DMS 273 (cell line): ENCODE results near the gene ATF4.
A peak's percentile ranks its signal among the peaks of the same experiment; 100 is the strongest.
"Not testable (repeated sequence)": the region's sequence is repeated elsewhere in the genome, so short reads cannot be mapped to it uniquely, and the experiment has no call there.

Experiments used
- DNase-seq: peaks from one replicate; lab custom pipeline; 2025; ENCODE audit not compliant: unreplicated experiment; lab: John Stamatoyannopoulos, UW

Gene ATF4

GRCh38 chr22:39489094-39490068, 31.0 kb upstream of the ATF4 start:
- peak; percentile 23 for DNase-seq

- peak; percentile 89 for DNase-seq
Measured at GRCh38 chr22:39490135-39490798, 30.1 kb upstream of the ATF4 start.

GRCh38 chr22:39490966-39491680, 29.2 kb upstream of the ATF4 start:
- no peak for DNase-seq

GRCh38 chr22:39491696-39492095, 28.7 kb upstream of the ATF4 start:
- no peak for DNase-seq

- DNase-seq: no peak
Measured at GRCh38 chr22:39492186-39492585, 28.2 kb upstream of the ATF4 start.

- no peak for DNase-seq
Measured at GRCh38 chr22:39493759-39494158, 26.6 kb upstream of the ATF4 start.

- no peak for DNase-seq
Measured at GRCh38 chr22:39494471-39495120, 25.8 kb upstream of the ATF4 start.

GRCh38 chr22:39496131-39496838, 24.1 kb upstream of the ATF4 start:
- peak; percentile 79 for DNase-seq

GRCh38 chr22:39497429-39497828, 22.9 kb upstream of the ATF4 start:
- DNase-seq: no peak

GRCh38 chr22:39498368-39498767, 22.0 kb upstream of the ATF4 start:
- DNase-seq: no peak

- DNase-seq: no peak
Measured at GRCh38 chr22:39498802-39499201, 21.6 kb upstream of the ATF4 start.

GRCh38 chr22:39500101-39500500, 20.3 kb upstream of the ATF4 start:
- DNase-seq: no peak

- no peak for DNase-seq
Measured at GRCh38 chr22:39501644-39502108, 18.7 kb upstream of the ATF4 start.

- peak; percentile 96 for DNase-seq
Measured at GRCh38 chr22:39502109-39502788, 18.1 kb upstream of the ATF4 start, which contains the start of gene MIEF1. Gene MIEF1, plus strand, starts transcription at chr22:39502290. Its CDS starts 9,005 bp downstream, at chr22:39511295.

GRCh38 chr22:39502789-39503409, 17.5 kb upstream of the ATF4 start:
- no peak for DNase-seq

GRCh38 chr22:39503630-39504029, 16.7 kb upstream of the ATF4 start:
- no peak for DNase-seq

- no peak for DNase-seq
Measured at GRCh38 chr22:39504071-39504470, 16.3 kb upstream of the ATF4 start.

- DNase-seq: not testable (repeated sequence)
Measured at GRCh38 chr22:39507021-39507420, 13.3 kb upstream of the ATF4 start.

- DNase-seq: no peak
Measured at GRCh38 chr22:39508393-39508792, 12.0 kb upstream of the ATF4 start.
